ENCODE results near the gene STX10.

STX10 gene

DNA sequence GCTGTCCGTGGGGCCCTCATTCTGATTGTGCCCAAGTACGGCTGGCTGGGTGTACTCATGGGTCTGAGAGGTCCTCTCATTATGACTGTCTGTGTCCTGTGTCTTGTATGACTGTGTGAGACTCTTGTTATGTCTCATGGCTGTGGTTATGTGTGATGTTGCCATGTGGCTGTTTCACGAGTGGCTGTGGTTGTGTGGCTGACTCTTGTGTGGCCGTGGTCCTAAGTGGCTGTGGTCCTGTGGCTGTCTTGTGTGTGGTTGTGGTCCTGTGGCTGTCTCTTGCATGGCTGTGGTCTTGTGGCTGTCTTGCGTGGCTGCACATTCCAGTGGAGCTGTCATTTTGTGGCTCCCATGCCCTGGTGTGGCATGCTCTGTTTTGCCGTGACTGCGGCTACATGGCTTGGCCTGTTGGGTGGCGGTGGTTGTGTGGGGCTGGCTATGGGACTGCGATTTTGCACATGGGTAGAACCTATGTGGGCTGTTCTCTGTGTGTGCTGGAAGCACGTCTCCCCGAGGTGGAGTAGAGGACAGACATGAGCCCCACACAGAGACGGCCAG lies 50.1 kb downstream of the STX10 start:
- peak; percentile 25 to 36 for DNase-seq (ENCODE audit: low read depth in 2 of 2)

DNA sequence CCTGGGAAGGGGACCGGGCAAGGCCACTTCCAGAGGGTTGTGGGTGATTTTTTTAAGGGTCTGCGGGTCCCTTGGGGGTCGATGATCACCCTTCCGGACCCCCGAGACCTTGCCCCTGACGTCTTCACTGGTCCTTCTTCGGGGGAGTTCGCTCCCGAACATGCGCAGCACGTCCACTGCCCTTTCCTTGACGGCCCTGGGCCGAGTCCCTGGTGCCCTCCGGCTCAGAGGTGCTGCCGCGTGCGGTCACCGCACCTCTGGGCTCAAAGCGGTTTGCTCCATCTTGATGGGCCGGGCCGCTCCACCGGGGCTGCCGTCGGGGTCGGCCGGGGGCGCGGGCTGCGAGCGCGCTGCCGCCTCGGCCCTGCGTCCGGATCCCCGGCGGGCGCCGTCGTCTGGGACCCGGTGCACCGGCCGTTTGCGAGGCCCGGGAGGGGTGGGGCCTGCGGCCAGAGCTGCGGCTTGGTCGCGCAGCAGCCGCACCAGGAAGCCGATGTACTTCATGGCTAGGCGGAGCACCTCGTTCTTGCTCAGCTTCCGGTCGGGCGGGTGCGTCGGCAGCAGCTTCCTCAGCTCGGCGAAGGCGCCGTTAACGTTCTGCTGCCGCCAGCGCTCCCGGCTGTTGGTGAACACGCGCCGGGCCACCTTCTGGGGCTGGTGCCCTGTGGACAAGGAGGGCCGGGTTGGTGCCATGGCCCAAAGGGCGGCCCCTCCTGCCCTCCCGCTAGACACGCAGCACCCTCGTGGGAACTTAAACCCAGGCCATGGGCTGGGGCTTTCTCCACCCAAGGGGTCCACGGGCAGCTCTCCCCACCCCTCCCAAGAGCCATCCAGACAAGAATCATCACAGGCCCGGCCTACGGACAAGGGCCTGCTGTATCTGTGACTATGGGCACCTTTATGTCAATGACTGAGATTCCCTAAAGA lies 50.8 kb downstream of the STX10 start:
- DNase-seq (ENCODE audit: low read depth in 2 of 2), result peak; percentile 49 to 56

DNA sequence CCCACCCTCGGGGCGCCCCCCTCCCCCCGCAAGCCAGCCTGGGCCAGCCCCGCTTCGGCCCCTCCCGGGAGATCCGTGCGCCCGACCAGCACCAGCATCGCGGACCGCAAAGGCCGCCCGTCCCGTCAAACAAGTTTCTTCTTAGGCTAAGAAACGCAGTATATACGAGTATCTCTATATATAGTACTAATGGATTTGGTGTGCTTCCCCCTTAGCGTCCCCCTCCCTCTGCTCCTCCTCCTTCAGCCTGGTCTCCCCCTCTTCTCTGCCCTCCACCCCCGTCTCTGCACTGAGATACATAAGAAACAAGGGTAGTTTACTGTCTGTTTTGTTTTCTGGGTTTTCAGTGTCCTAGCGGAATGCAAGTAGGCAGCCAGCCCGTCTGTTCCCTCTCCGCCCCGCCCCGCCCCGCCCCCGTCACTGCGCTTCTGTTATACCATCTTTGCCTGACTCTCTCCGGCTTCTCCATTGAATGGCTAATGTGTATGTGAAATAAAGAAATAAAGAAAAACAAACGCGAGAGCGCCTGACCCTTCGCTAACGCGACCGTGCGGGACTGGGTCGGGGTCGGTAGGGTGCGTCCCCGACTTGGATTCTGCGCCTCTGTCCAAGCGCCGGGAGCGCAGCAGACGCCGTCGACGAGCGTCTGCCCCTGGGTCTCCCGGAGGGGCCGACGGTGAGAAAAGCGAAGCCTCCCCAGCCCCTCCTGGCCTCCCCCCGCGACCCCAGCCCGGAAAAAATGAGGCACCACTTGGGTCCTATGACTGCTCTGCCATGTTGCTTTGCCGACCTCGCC lies 51.7 kb downstream of the STX10 start:
- DNase-seq (ENCODE audit: low read depth in 2 of 2), result no peak

DNA sequence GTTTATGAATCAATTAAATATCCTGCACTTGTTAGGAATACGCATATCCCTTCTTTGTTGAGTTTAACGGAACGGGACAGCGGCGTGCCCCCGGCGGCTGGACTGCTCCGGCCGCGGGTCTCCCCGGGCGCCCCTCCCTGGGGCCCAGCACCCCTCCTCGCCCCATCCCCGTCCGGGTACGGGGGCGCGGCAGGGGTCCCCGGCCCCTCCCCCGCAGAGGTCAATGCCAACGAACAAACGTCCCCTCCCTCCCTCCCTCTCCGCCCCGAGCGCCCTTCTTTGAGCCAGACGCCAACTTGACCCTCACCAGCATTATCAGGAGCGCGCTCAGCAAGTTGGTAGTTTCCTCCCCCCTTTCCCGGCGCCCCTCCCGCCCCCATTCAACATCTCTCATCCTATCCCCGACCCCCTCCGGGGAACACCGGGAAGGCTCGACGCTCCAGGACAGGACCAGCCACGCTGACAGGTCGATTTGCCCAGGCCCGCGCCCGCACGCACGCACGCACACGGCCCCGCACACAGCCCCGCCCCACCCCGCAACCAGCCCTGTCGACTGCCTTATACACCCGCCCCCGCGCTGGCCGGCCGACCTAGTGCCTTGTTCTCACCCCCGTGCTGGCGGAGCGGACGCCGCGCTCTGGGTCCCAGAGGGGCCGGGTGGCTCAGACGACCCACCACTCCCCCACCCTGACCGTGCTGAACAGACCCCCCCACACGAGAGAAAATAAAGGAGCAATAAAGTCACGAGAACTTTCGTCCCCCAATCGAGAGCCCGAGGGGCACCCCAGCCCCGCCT lies 52.5 kb downstream of the STX10 start:
- no peak for DNase-seq (ENCODE audit: low read depth in 2 of 2)

DNA sequence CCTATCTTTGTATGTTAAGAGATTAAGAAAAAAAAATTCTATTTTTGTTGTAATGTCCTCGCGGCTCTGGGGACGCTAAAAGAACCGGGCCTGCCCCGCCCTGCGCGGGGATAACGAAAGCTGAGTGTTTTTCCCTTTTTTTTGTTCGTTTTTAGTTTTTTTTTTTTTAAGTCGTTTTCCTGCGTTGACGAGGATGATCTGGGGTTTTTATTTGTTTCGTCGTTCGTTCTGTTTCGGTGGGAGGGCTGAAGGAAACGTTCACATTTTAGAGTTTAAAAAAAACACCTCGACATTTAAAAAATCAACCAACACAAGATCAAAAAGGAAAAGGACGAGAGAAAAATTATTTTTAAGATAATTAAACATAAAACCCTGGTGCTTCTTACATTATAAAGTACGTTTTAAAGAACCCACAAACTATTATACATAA lies 53.1 kb downstream of the STX10 start:
- no peak for DNase-seq (ENCODE audit: low read depth in 2 of 2)

DNA sequence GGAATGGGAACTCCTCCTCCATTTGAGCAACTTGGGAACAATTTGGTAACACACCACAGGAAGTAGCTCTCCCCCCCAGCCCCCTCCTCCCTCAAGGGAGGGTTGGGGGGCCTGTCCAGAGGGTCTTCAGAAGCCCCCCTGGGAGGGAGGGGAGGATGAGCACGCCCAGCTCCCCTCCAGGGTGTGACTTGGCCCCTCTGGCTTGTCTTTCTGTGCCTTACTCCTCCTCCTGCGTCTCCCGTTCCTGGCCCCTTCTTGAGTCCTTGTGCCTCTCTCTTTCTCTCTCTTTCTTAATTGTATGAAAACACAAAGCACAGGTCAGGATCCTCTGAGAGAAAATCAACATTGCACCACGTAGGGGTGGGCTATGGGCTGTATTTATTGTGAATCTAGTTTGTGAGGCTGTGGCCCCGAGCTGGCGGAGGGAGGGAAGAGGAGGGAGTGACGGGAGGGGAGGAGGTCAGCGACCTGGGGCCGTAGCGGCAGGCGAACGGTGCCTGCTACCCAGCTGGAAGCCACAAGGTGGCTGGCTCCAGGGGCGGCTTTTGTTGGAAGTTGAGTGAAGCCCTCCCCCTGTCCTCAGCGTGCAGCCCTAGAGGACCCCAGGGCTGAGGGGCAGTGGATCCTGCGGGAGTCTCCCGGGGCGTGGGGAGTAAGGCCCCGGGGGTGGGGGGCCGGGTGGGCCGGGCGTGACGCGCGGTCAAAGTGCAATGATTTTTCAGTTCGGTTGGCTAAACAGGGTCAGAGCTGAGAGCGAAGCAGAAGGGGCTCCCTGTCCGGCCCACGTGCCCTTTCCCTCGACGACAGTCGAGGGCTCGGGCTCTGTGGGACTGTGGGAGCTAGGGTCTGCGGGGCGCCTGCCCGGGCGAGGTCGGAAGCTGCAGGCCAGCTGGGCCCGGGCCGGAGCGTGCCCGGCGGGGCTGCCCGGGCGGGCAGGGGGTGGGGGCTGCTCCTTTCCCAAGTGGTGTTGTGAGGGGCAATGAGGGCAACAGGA lies 53.9 kb downstream of the STX10 start:
- DNase-seq (ENCODE audit: low read depth in 2 of 2), result no peak

DNA sequence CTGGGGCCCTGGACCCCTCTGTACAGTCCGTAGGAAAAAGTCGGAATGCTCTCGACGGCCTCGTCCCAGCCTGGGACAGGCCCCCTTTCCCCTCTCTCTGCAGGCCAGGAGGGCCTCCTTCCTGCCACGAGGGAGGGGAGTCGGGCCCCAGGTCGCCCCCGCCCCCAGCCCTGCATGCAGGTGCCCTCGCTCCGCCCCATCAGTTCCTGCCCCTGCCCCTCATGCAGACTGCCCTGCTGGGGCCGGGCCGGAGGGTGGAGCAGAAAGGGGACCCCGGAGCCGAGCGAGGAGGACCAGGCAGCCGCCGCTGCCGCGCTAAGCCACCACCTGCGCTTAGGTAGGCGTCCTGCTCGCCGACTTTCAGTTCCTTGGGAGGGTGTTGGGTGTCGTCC lies 54.8 kb downstream of the STX10 start:
- no peak for DNase-seq (ENCODE audit: low read depth in 2 of 2)

DNA sequence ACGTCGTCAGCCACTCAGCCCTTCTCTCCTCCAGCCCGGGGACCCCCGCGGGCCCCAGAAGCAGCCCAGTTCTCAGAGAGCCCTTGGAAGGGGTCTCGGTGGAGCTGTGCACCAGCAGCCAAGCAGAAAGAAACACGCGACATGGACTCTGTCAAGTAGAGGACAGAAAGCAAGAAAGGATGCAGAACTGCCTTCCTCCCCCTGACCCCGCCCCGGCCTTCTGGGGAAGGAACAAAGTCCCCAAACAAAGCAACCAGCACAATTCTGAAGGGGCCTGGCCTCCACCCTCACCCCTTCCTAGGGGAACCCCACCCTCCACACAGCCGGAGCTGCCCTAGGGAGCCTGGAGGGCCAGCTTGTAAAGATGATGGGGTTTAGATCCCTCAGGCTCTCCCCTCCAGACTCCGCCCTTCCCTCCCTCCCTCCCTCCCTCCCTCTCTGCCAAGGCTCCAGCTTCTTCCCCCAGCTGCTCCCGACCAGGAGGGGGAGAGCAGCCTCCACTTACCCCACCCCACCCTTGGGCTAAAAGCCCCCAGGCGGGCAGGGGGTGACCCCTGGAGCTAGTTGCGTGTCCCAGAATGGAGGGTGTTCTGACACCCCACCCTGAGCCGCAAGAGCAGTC lies 55.3 kb downstream of the STX10 start:
- DNase-seq (ENCODE audit: low read depth in 2 of 2), result no peak

DNA sequence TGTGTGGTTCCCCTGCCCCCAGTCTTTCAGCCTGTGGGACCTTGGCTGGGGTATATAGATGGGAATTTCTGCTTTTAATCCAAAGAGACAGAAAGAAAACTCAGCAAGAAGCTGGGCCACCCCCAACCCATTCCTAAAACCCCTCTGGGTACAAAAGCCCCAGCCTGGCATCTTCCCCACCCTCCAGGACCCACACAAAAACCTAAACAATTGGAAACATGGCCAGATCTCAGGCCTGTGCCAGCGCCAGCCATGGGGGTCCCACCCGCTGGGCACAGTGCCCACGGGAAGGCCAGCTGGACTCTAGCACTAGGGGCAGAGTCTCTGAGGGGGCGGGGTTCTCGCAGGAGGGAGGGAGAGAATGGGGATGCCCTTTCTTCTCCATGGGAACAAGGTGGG lies 56.1 kb downstream of the STX10 start:
- no peak for DNase-seq (ENCODE audit: low read depth in 2 of 2)

Measured in stimulated activated CD8-positive, alpha-beta memory T cell treated with anti-CD3 and anti-CD28 coated beads, Interleukin-7, amount 100 ng/mL, for 1 hour (primary cell).